Mononuclear cell (primary cell): ENCODE measurements around the gene KRTAP21-1. TPM values are rescaled to one million over a fixed set of nuclear protein-coding genes. Genes with fewer than 3 reads are reported as not detected.
"Not testable (repeated sequence)": the region's sequence is repeated elsewhere in the genome, so short reads cannot be mapped to it uniquely, and the experiment has no call there.

Experiments used
- H3K27me3 ChIP-seq: 2 replicates; pipeline ENCODE4 v1.6.0; 2011; ENCODE audit warnings: low read length, control low read depth; ENCODE audit not compliant: insufficient read depth
- H3K4me1 ChIP-seq: 2 replicates; pipeline ENCODE4 v1.5.1; 2011; ENCODE audit warnings: mild to moderate bottlenecking, low read length, control low read depth; ENCODE audit not compliant: insufficient read depth
- H3K4me3 ChIP-seq: 2 replicates; pipeline ENCODE4 v1.5.1; 2011; ENCODE audit warnings: mild to moderate bottlenecking, low read length, moderate library complexity
- H3K9me3 ChIP-seq: 2 replicates; pipeline ENCODE4 v1.5.1; 2011; ENCODE audit warnings: low read depth, mild to moderate bottlenecking, control low read depth, low read length
- total RNA-seq: library from RNA; depleted of rRNA; stranded (reverse); fragments of >200 nt; gene quantifications from one replicate; pipeline ENCODE4 v1.2.3, GENCODE V29; 2012

The KRTAP21-1 gene
- not detected for total RNA-seq

- H3K9me3 ChIP-seq, H3K27me3 ChIP-seq, H3K4me1 ChIP-seq, H3K4me3 ChIP-seq: not testable (repeated sequence)
These were observed at the start of gene KRTAP21-1 for GRCh38 chr21:30755328-30755727. Gene KRTAP21-1 (minus strand): TSS chr21:30755428. CDS start chr21:30755378, 50 bp downstream.

- H3K9me3 ChIP-seq: no peaks in the 10 kb centered on the region
- no peaks in the 10 kb centered on the region for H3K4me1 ChIP-seq
- H3K27me3 ChIP-seq: no peaks in the 10 kb centered on the region
- H3K4me3 ChIP-seq: no peak overlapping the region
These were observed 45.4 kb upstream of the KRTAP21-1 start for GRCh38 chr21:30800605-30801004.

- Histone ChIP-seq H3K4me3 (no peak overlapping the region), H3K27me3 (no peaks in the 10 kb centered on the region), H3K9me3 (no peaks in the 10 kb centered on the region), H3K4me1 (no peaks in the 10 kb centered on the region)
These were observed 38.5 kb upstream of the KRTAP21-1 start for GRCh38 chr21:30793581-30794314.

- Histone ChIP-seq H3K4me1 (no peaks in the 10 kb centered on the region), H3K9me3 (no peaks in the 10 kb centered on the region), H3K27me3 (no peaks in the 10 kb centered on the region), H3K4me3 (no peak overlapping the region)
These were observed 24.0 kb upstream of the KRTAP21-1 start for GRCh38 chr21:30779249-30779648.

GRCh38 chr21:30769724-30770431 lies 14.7 kb upstream of the KRTAP21-1 start:
- no peaks in the 10 kb centered on the region for H3K9me3 ChIP-seq
- H3K4me3 ChIP-seq: no peak overlapping the region
- H3K4me1 ChIP-seq: no peaks in the 10 kb centered on the region
- no peaks in the 10 kb centered on the region for H3K27me3 ChIP-seq

- H3K4me1 ChIP-seq: no peaks in the 10 kb centered on the region
- no peaks in the 10 kb centered on the region for H3K9me3 ChIP-seq
- H3K4me3 ChIP-seq: no peak overlapping the region
- no peaks in the 10 kb centered on the region for H3K27me3 ChIP-seq
These were observed 5.5 kb upstream of the KRTAP21-1 start for GRCh38 chr21:30760776-30761175.

- Histone ChIP-seq H3K4me1 (no peaks in the 10 kb centered on the region), H3K27me3 (no peaks in the 10 kb centered on the region), H3K4me3 (no peak overlapping the region), H3K9me3 (no peaks in the 10 kb centered on the region)
These were observed 3.1 kb upstream of the KRTAP21-1 start for GRCh38 chr21:30758306-30758705.

GRCh38 chr21:30747159-30747558 lies 8.1 kb downstream of the KRTAP21-1 start, which contains the start of gene KRTAP21-2:
Gene KRTAP21-2 (minus strand): TSS chr21:30747259. CDS start chr21:30747202, 57 bp downstream.
- no peaks in the 10 kb centered on the region for H3K9me3 ChIP-seq
- H3K4me1 ChIP-seq: no peaks in the 10 kb centered on the region
- H3K4me3 ChIP-seq: no peak within 1 kb of the TSS
- no peaks in the 10 kb centered on the region for H3K27me3 ChIP-seq

GRCh38 chr21:30740462-30740861 lies 14.8 kb downstream of the KRTAP21-1 start:
- Histone ChIP-seq H3K27me3 (no peaks in the 10 kb centered on the region), H3K4me1 (no peaks in the 10 kb centered on the region), H3K9me3 (no peaks in the 10 kb centered on the region), H3K4me3 (no peak overlapping the region)

- Histone ChIP-seq H3K4me3 (no peak overlapping the region), H3K27me3 (no peaks in the 10 kb centered on the region), H3K4me1 (no peaks in the 10 kb centered on the region), H3K9me3 (no peaks in the 10 kb centered on the region)
These were observed 22.2 kb downstream of the KRTAP21-1 start for GRCh38 chr21:30733026-30733425.

GRCh38 chr21:30726726-30727125 lies 28.5 kb downstream of the KRTAP21-1 start:
- Histone ChIP-seq H3K27me3 (no peaks in the 10 kb centered on the region), H3K9me3 (no peaks in the 10 kb centered on the region), H3K4me1 (no peaks in the 10 kb centered on the region), H3K4me3 (no peak overlapping the region)

- Histone ChIP-seq H3K27me3 (no peaks in the 10 kb centered on the region), H3K4me3 (no peak overlapping the region), H3K9me3 (no peaks in the 10 kb centered on the region), H3K4me1 (no peaks in the 10 kb centered on the region)
These were observed 35.8 kb downstream of the KRTAP21-1 start for GRCh38 chr21:30719401-30719800.

- Histone ChIP-seq H3K27me3 (no peaks in the 10 kb centered on the region), H3K4me1 (no peaks in the 10 kb centered on the region)
These were observed 36.9 kb downstream of the KRTAP21-1 start, which contains the start of gene KRTAP21-3 for GRCh38 chr21:30718239-30718909. Gene KRTAP21-3 (minus strand): TSS chr21:30718777. CDS start chr21:30718759, 18 bp downstream.

GRCh38 chr21:30717105-30717504 lies 38.1 kb downstream of the KRTAP21-1 start:
- Histone ChIP-seq H3K27me3 (no peaks in the 10 kb centered on the region), H3K4me1 (no peaks in the 10 kb centered on the region), H3K9me3 (no peaks in the 10 kb centered on the region), H3K4me3 (no peak overlapping the region)

More at GRCh38 chr21:30718239-30718909, 36.9 kb downstream of the KRTAP21-1 start, which contains the start of gene KRTAP21-3:
- Histone ChIP-seq H3K4me3 (no peak within 1 kb of the TSS), H3K9me3 (no peaks in the 10 kb centered on the region)

- Histone ChIP-seq H3K4me1 (no peaks in the 10 kb centered on the region), H3K9me3 (no peaks in the 10 kb centered on the region), H3K27me3 (no peaks in the 10 kb centered on the region), H3K4me3 (no peak overlapping the region)
These were observed 40.3 kb downstream of the KRTAP21-1 start for GRCh38 chr21:30714946-30715345.
